ENCODE measurements around the gene PHOX2B.

GRCh38 chr4:41725254-41725653, 23.3 kb downstream of the PHOX2B start:
- TF ChIP-seq POLR2AphosphoS5 (IDR thresholded peaks at IDR 0.05; ENCODE audit: low read depth, low read length) (no peak), POLR2A (IDR thresholded peaks at IDR 0.05; ENCODE audit: low read depth, low read length) (no peak), TAF1 (IDR thresholded peaks at IDR 0.05; ENCODE audit: low read depth, low read length) (no peak), PAX5 (IDR thresholded peaks at IDR 0.05; ENCODE audit: insufficient read depth, low read length, severe bottlenecking) (no peak), SPI1 (IDR thresholded peaks at IDR 0.05; ENCODE audit: low read depth, low read length) (no peak), POU2F2 (IDR thresholded peaks at IDR 0.05; ENCODE audit: low read depth, low read length) (no peak)
